Parathyroid adenoma (tissue), 2 donors: Measurements from ENCODE around the gene RSU1.

Experiments
- H2AFZ ChIP-seq: fragments of 300-600 bp; sonication (generic); one replicate; pipeline ENCODE4 v1.7.0; 2017; ENCODE audit warnings: antibody characterized with exemption, mild to moderate bottlenecking
- H3K27ac ChIP-seq: fragments of 300-600 bp; sonication (generic); one replicate; pipeline ENCODE4 v1.7.0; 2017
- H3K27me3 ChIP-seq: fragments of 300-600 bp; sonication (generic); one replicate; pipeline ENCODE4 v1.7.0; 2017; ENCODE audit warnings: low read length; ENCODE audit not compliant: control insufficient read depth, insufficient read depth
- H3K36me3 ChIP-seq: fragments of 300-600 bp; sonication (generic); one replicate; pipeline ENCODE4 v1.7.0; 2017; ENCODE audit warnings: low read length; ENCODE audit not compliant: control insufficient read depth, insufficient read depth
- H3K4me1 ChIP-seq: fragments of 300-600 bp; sonication (generic); one replicate; pipeline ENCODE4 v1.7.0; 2017; ENCODE audit warnings: control low read depth
- H3K4me2 ChIP-seq: fragments of 300-600 bp; sonication (generic); one replicate; pipeline ENCODE4 v1.7.0; 2017; ENCODE audit warnings: low read length
- H3K4me3 ChIP-seq: fragments of 300-600 bp; sonication (generic); one replicate; pipeline ENCODE4 v1.7.0; 2017; ENCODE audit warnings: low read depth, low read length
- H3K79me2 ChIP-seq: fragments of 300-600 bp; sonication (generic); one replicate; pipeline ENCODE4 v1.7.0; 2017; ENCODE audit warnings: control low read depth
- H3K9ac ChIP-seq: fragments of 300-600 bp; sonication (generic); one replicate; pipeline ENCODE4 v1.7.0; 2017; ENCODE audit warnings: mild to moderate bottlenecking
- H3K9me3 ChIP-seq: fragments of 300-600 bp; sonication (generic); one replicate; pipeline ENCODE4 v1.7.0; 2017; ENCODE audit warnings: low read length; ENCODE audit not compliant: control insufficient read depth
- TF ChIP-seq, protein P1 (sequence below): fragments of 300-600 bp; sonication (generic); IDR thresholded peaks from one replicate; pipeline ENCODE4 v1.7.0; 2017; ENCODE audit warnings: antibody characterized with exemption, mild to moderate bottlenecking
- donor health status: primary hyperparathyroidism.

The RSU1 gene

DNA sequence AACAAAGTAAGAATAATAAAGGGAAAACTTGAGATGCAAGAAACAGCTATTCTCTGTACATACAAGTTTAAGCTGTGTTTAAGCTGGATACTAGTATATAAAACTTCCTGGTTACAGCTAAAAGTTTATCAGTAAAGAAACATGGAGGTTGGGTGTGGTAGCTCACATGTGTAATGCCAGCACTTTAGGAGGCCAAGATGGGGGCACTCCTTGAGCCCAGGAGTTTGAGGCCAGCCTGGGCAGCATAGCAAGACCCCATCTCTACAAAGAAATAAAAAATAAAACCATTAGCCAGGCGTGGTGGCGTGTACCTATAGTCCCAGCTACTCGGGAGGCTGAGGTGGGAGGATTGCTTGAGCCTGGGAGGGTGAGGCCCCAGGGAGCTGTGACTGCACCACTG, 3.2 kb downstream of the RSU1 start:
- Histone ChIP-seq H3K9ac (no peak overlapping the region), H3K4me1 (peaks cover 5% of the 10 kb centered on the region)

GRCh38 chr10:16812676-16813075, 4.5 kb downstream of the RSU1 start:
- Histone ChIP-seq H3K4me2 (no peak overlapping the region), H3K4me1 (peaks cover 3% of the 10 kb centered on the region), H2AFZ (no peak overlapping the region), H3K4me3 (no peak overlapping the region), H3K36me3 (no peaks in the 10 kb centered on the region), H3K9me3 (no peaks in the 10 kb centered on the region), H3K27ac (no peak overlapping the region), H3K9ac (no peak overlapping the region), H3K27me3 (no peaks in the 10 kb centered on the region), H3K79me2 (peaks cover 21% of the 10 kb centered on the region)
- TF ChIP-seq, protein P1, sequence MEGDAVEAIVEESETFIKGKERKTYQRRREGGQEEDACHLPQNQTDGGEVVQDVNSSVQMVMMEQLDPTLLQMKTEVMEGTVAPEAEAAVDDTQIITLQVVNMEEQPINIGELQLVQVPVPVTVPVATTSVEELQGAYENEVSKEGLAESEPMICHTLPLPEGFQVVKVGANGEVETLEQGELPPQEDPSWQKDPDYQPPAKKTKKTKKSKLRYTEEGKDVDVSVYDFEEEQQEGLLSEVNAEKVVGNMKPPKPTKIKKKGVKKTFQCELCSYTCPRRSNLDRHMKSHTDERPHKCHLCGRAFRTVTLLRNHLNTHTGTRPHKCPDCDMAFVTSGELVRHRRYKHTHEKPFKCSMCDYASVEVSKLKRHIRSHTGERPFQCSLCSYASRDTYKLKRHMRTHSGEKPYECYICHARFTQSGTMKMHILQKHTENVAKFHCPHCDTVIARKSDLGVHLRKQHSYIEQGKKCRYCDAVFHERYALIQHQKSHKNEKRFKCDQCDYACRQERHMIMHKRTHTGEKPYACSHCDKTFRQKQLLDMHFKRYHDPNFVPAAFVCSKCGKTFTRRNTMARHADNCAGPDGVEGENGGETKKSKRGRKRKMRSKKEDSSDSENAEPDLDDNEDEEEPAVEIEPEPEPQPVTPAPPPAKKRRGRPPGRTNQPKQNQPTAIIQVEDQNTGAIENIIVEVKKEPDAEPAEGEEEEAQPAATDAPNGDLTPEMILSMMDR = no peak

More for the DNA sequence above, 3.2 kb downstream of the RSU1 start:
- Histone ChIP-seq H3K27ac (no peak overlapping the region), H3K4me2 (no peak overlapping the region), H3K9me3 (no peaks in the 10 kb centered on the region), H3K27me3 (no peaks in the 10 kb centered on the region), H3K79me2 (peaks cover 21% of the 10 kb centered on the region), H2AFZ (no peak overlapping the region), H3K36me3 (no peaks in the 10 kb centered on the region), H3K4me3 (no peak overlapping the region)
- TF ChIP-seq, protein P1 = no peak

GRCh38 chr10:16811765-16812164, 5.5 kb downstream of the RSU1 start:
- H3K27ac ChIP-seq = no peak overlapping the region
- TF ChIP-seq, protein P1 = no peak
- H3K36me3 ChIP-seq = no peaks in the 10 kb centered on the region
- no peak overlapping the region for H3K4me2 ChIP-seq
- H3K4me1 ChIP-seq = peaks cover 3% of the 10 kb centered on the region
- H3K27me3 ChIP-seq = no peaks in the 10 kb centered on the region
- H3K9ac ChIP-seq = no peak overlapping the region
- H3K9me3 ChIP-seq = no peaks in the 10 kb centered on the region
- H3K4me3 ChIP-seq = no peak overlapping the region
- no peak overlapping the region for H2AFZ ChIP-seq
- H3K79me2 ChIP-seq = peaks cover 16% of the 10 kb centered on the region

- peaks cover 16% of the 10 kb centered on the region for H3K79me2 ChIP-seq
- no peaks in the 10 kb centered on the region for H3K36me3 ChIP-seq
- no peaks in the 10 kb centered on the region for H3K27me3 ChIP-seq
- no peak overlapping the region for H3K4me2 ChIP-seq
- H2AFZ ChIP-seq = no peak overlapping the region
- H3K9ac ChIP-seq = no peak overlapping the region
- no peak overlapping the region for H3K27ac ChIP-seq
- H3K4me1 ChIP-seq = peaks cover 3% of the 10 kb centered on the region
- no peaks in the 10 kb centered on the region for H3K9me3 ChIP-seq
- TF ChIP-seq, protein P1 = no peak
- no peak overlapping the region for H3K4me3 ChIP-seq
Observed at GRCh38 chr10:16811292-16811691, 5.9 kb downstream of the RSU1 start.

- TF ChIP-seq, protein P1 = peak; percentile 40
- no peak overlapping the region for H3K9ac ChIP-seq
- H3K4me1 ChIP-seq = no peaks in the 10 kb centered on the region
Observed at GRCh38 chr10:16809074-16809718, 8.0 kb downstream of the RSU1 start.

More at GRCh38 chr10:16809074-16809718, 8.0 kb downstream of the RSU1 start:
- H2AFZ ChIP-seq = no peak overlapping the region
- H3K79me2 ChIP-seq = peaks cover 8% of the 10 kb centered on the region
- H3K9me3 ChIP-seq = no peaks in the 10 kb centered on the region
- no peak overlapping the region for H3K27ac ChIP-seq
- no peak overlapping the region for H3K4me2 ChIP-seq
- no peak overlapping the region for H3K4me3 ChIP-seq
- no peaks in the 10 kb centered on the region for H3K27me3 ChIP-seq
- H3K36me3 ChIP-seq = no peaks in the 10 kb centered on the region
